ENCODE data around the gene SIVA1. TPM values are rescaled to one million over a fixed set of nuclear protein-coding genes. Genes with fewer than 3 reads are reported as not detected.

Gene SIVA1
- total and polyA plus RNA-seq, 2 of the 4 experiments (the other 2 are of a cell fraction), result 166 to 184 TPM

GRCh38 chr14:104769324-104770071 lies 16.6 kb downstream of the SIVA1 start:
- TSS peak; percentile 96 for BruUV-seq (replicated peaks)
- Histone ChIP-seq H3K23ac (ENCODE audit: low read depth, low read length) (no peak overlapping the region), H3K14ac (replicated peaks; ENCODE audit: low read depth, low read length) (no peak overlapping the region), H3K9me1 (ENCODE audit: insufficient read depth, low read length) (no peaks in the 10 kb centered on the region), H3K4ac (ENCODE audit: low read depth, low read length) (no peak overlapping the region), H2AK5ac (ENCODE audit: low read depth, low read length) (no peak overlapping the region), H2BK15ac (ENCODE audit: low read depth, low read length) (no peak overlapping the region), H3K4me1 (ENCODE audit: control insufficient read depth, insufficient read depth, low read length) (peaks cover 5% of the 10 kb centered on the region), H4K8ac (ENCODE audit: low read depth in 2 of 2, low read length in 2 of 2) (no peak overlapping the region), H3K4me3 (ENCODE audit: insufficient read depth, low read depth, low read length) (no peak overlapping the region), H3K27ac (ENCODE audit: insufficient read depth, low read length) (no peak overlapping the region), H2AFZ (replicated peaks; ENCODE audit: low read length, poor library complexity) (peak overlapping the region; percentile 75), H4K5ac (ENCODE audit: low read depth, low read length) (no peak overlapping the region), H3K27me3 (ENCODE audit: control insufficient read depth, insufficient read depth, low read length) (no peaks in the 10 kb centered on the region), H3K36me3 (ENCODE audit: control insufficient read depth, insufficient read depth, low read length) (peaks cover 40% of the 10 kb centered on the region), H3K79me1 (ENCODE audit: low read depth in 1 of 2, low read length in 2 of 2) (peaks cover 0 to 6% of the 10 kb centered on the region in 2 experiments; a peak in 1 of 4 replicates), H2AK9ac (replicated peaks; ENCODE audit: low read depth, low read length, poor library complexity) (no peak overlapping the region), H2BK5ac (ENCODE audit: low read depth, low read length, poor library complexity, severe bottlenecking) (no peak overlapping the region), H4K20me1 (ENCODE audit: insufficient read depth, low read length) (peaks cover 18% of the 10 kb centered on the region), H3K9me3 (ENCODE audit: control insufficient read depth, insufficient read depth, low read length) (no peaks in the 10 kb centered on the region; the same call in 1 of the 2 replicates), H2BK20ac (ENCODE audit: low read depth, low read length) (no peak overlapping the region), H4K91ac (ENCODE audit: insufficient read depth, low read depth, low read length) (no peak overlapping the region), H3K4me2 (ENCODE audit: low read depth, low read length) (no peak overlapping the region), H3K18ac (ENCODE audit: low read depth, low read length) (no peak overlapping the region), H3K56ac (ENCODE audit: extremely low read depth, insufficient read depth, low read length) (no peak overlapping the region), H3K9ac (ENCODE audit: low read depth, low read length) (no peak overlapping the region), H2BK120ac (ENCODE audit: low read depth, low read length) (no peak overlapping the region)
- intact Hi-C loops (cut with micrococcal nuclease), result no loop called here
- ChIA-PET POLR2A (ENCODE audit: unreplicated experiment) (no interaction called here), CTCF (interaction anchor here (0.6 to 1.6 kb wide), 2 partner anchors 58 to 267 kb away, joined by 4 read pairs; no protein-coding TSS in a partner anchor)
- WGBS, 2 experiments (ENCODE audit: extremely low coverage in 2 of 2, insufficient read length in 1 of 2), result 93% methylated on average over 5 of the region's 18 CpGs; no CpG with 5 or more reads in 1 of the 2 experiments
- in situ Hi-C loops (cut with MboI; ENCODE audit: low sequenced_read_pairs), result loop anchor here (5.0 kb wide), 1 partner anchor 53 kb away; no protein-coding TSS in a partner anchor
- dilution Hi-C loops (cut with HindIII; ENCODE audit: low sequenced_read_pairs, unreplicated experiment), result no loop called here
- ATAC-seq (ENCODE audit: low read depth) (no peak), DNase-seq (no peak)
- no peak for TF ChIP-seq MXI1 (IDR thresholded peaks at IDR 0.05; ENCODE audit: borderline replicate concordance, low read depth, low read length)
- TF ChIP-seq POLR2A (IDR thresholded peaks at IDR 0.05; ENCODE audit: low read depth, low read length), result no peak
- TF ChIP-seq SMC3 (IDR thresholded peaks at IDR 0.05; ENCODE audit: low read depth, low read length), result no peak
- no peak for TF ChIP-seq BHLHE40 (IDR thresholded peaks at IDR 0.05; ENCODE audit: low read depth, low read length)
- no peak for TF ChIP-seq RCOR1 (IDR thresholded peaks at IDR 0.05; ENCODE audit: insufficient replicate concordance, low read length)
- TF ChIP-seq ELK1 (IDR thresholded peaks at IDR 0.05; ENCODE audit: borderline replicate concordance, low read depth, low read length), result no peak
- no peak for TF ChIP-seq NFE2L2 (IDR thresholded peaks at IDR 0.05; ENCODE audit: low read depth, low read length)
- TF ChIP-seq RAD21 (IDR thresholded peaks at IDR 0.05; ENCODE audit: low read length), result no peak
- TF ChIP-seq MAZ (IDR thresholded peaks at IDR 0.05; ENCODE audit: borderline replicate concordance, low read depth, low read length), result no peak
- no peak for TF ChIP-seq CEBPB (IDR thresholded peaks at IDR 0.05; ENCODE audit: low read depth, low read length)
- no peak for TF ChIP-seq CHD1 (IDR thresholded peaks at IDR 0.05; ENCODE audit: low read depth, low read length)
- no peak for TF ChIP-seq CTCF (conservative IDR thresholded peaks at IDR 0.05; ENCODE audit: low read depth, low read length)
- TF ChIP-seq USF2 (IDR thresholded peaks at IDR 0.05; ENCODE audit: low read depth, low read length), result no peak
- no peak for TF ChIP-seq RFX5 (IDR thresholded peaks at IDR 0.05; ENCODE audit: low read depth, low read length)
- TF ChIP-seq MAFK (IDR thresholded peaks at IDR 0.05; ENCODE audit: low read depth, low read length), result no peak
